ENCODE results near the gene ELAPOR2.
"Not testable (repeated sequence)": the region's sequence is repeated elsewhere in the genome, so short reads cannot be mapped to it uniquely, and the experiment has no call there.

The ELAPOR2 gene

DNA sequence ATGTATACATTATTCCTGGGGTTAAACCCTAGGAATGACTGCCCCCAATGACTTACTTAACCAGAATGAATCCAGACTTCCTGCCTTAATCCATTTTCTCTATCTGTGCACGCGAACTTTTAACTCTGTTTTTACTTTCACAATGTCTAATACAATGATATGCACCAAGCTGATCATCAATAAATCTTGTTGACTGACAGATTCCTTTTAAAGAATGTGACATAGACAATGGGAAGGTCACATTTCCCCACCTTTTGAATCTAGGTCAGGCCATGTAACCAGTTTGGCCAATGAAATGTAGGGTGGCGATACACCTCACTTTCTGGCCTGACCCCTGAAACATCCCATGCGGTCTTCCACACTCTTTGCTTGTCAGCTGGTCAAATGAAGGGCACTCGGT is 23.2 kb upstream of the ELAPOR2 start:
- no peaks in the 10 kb centered on the region for H3K4me1 ChIP-seq (ENCODE audit: control insufficient read depth, insufficient read depth, low read length)
- no peaks in the 10 kb centered on the region for H3K36me3 ChIP-seq (ENCODE audit: control insufficient read depth, insufficient read depth, low read length)
- no peaks in the 10 kb centered on the region for H3K27me3 ChIP-seq (ENCODE audit: control insufficient read depth, insufficient read depth, low read length)
- no peak overlapping the region for H3K4me3 ChIP-seq (ENCODE audit: low read depth, low read length)
- H3K9ac ChIP-seq (ENCODE audit: low read depth, low read length) = no peak overlapping the region
- 0 out of 2 replicates have a peak, but pooled peaks cover 5% of the 10 kb centered on the region for H3K9me3 ChIP-seq (ENCODE audit: control insufficient read depth, insufficient read depth, low read length)
- H3K27ac ChIP-seq (ENCODE audit: low read depth, low read length) = no peak overlapping the region

DNA sequence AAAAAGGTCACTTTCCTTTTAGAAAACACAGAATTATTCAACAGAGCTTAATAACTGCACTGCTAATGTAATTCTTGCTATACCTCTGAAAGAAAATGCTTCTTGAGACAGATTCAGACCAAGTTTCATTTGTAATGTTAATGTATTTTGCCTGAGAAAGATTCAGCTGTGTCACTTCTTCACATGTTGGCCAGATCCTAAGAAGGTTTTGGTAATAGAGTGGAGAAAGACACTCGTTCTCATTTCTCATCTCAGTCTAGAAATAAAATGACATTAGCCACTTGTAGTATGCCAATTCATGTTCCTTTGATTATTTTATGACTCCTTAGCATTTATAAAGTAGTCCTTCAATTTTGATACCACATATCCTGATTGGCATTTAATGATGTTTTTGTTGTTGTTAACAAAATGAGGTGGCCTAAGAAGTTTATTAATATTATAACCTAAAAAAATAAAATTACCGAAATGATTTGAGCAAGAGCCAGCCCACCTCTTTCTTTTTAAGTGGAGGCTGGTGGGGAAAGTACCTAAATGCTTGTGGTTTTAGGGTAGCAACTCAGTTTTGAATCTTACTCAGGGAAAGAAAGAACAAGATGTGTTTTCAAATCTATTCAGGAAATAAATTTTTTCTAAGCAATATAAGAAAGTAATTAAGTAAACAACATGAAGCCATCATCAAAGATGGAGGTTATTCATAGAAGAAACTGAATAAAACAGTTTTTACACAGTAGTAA is 16.4 kb upstream of the ELAPOR2 start:
- Histone ChIP-seq H3K4me1 (ENCODE audit: control insufficient read depth, insufficient read depth, low read length) (no peaks in the 10 kb centered on the region), H3K27ac (ENCODE audit: low read depth, low read length) (no peak overlapping the region), H3K4me3 (ENCODE audit: low read depth, low read length) (no peak overlapping the region), H3K9me3 (ENCODE audit: control insufficient read depth, insufficient read depth, low read length) (no peaks in the 10 kb centered on the region), H3K9ac (ENCODE audit: low read depth, low read length) (no peak overlapping the region), H3K36me3 (ENCODE audit: control insufficient read depth, insufficient read depth, low read length) (no peaks in the 10 kb centered on the region), H3K27me3 (ENCODE audit: control insufficient read depth, insufficient read depth, low read length) (no peaks in the 10 kb centered on the region)

DNA sequence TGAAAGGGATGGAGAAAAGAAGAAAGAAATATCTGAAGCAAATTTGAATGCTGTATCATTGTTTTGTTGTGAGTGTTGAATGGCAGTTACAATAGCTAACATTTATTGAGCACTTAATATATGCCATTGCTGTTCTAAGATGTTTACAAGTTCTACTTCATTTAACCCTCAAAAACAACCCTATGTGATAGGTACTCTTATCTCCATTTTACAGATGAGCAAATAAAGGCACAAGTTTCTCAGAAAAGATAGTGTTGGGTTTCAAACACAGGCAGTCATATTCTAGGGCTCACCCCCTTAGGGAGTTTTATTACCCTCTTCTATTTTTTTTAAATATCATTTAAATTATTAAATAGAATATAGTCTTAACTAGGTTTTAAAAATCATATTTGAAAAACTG is 8.3 kb upstream of the ELAPOR2 start:
- no peak overlapping the region for H3K4me3 ChIP-seq (ENCODE audit: low read depth, low read length)

GRCh38 chr7:87060288-87060537 is 759 bp upstream of the ELAPOR2 start:
- Histone ChIP-seq H3K4me3 (ENCODE audit: low read depth, low read length) (peak overlapping the region; percentile 96), H3K27ac (ENCODE audit: low read depth, low read length) (no peak overlapping the region), H3K9ac (ENCODE audit: low read depth, low read length) (peak overlapping the region; percentile 82)

More for the DNA sequence above, 8.3 kb upstream of the ELAPOR2 start:
- Histone ChIP-seq H3K27me3 (ENCODE audit: control insufficient read depth, insufficient read depth, low read length) (no peaks in the 10 kb centered on the region), H3K27ac (ENCODE audit: low read depth, low read length) (no peak overlapping the region), H3K9me3 (ENCODE audit: control insufficient read depth, insufficient read depth, low read length) (no peaks in the 10 kb centered on the region), H3K9ac (ENCODE audit: low read depth, low read length) (no peak overlapping the region), H3K36me3 (ENCODE audit: control insufficient read depth, insufficient read depth, low read length) (no peaks in the 10 kb centered on the region), H3K4me1 (ENCODE audit: control insufficient read depth, insufficient read depth, low read length) (no peaks in the 10 kb centered on the region)

GRCh38 chr7:87058744-87059524 is 520 bp downstream of the ELAPOR2 start:
- H3K27ac ChIP-seq (ENCODE audit: low read depth, low read length) = peak overlapping the region; percentile 33
- H3K9ac ChIP-seq (ENCODE audit: low read depth, low read length) = no peak overlapping the region
- no peaks in the 10 kb centered on the region for H3K9me3 ChIP-seq (ENCODE audit: control insufficient read depth, insufficient read depth, low read length)
- peaks cover 13% of the 10 kb centered on the region; the same call in 1 of the 2 replicates for H3K4me1 ChIP-seq (ENCODE audit: control insufficient read depth, insufficient read depth, low read length)
- H3K27me3 ChIP-seq (ENCODE audit: control insufficient read depth, insufficient read depth, low read length) = peaks cover 12% of the 10 kb centered on the region
- no peaks in the 10 kb centered on the region for H3K36me3 ChIP-seq (ENCODE audit: control insufficient read depth, insufficient read depth, low read length)
- peak overlapping the region; percentile 96 for H3K4me3 ChIP-seq (ENCODE audit: low read depth, low read length)

More at GRCh38 chr7:87060288-87060537, 759 bp upstream of the ELAPOR2 start:
- no peaks in the 10 kb centered on the region for H3K9me3 ChIP-seq (ENCODE audit: control insufficient read depth, insufficient read depth, low read length)
- H3K4me1 ChIP-seq (ENCODE audit: control insufficient read depth, insufficient read depth, low read length) = peaks cover 13% of the 10 kb centered on the region; the same call in 1 of the 2 replicates
- peaks cover 12% of the 10 kb centered on the region for H3K27me3 ChIP-seq (ENCODE audit: control insufficient read depth, insufficient read depth, low read length)
- no peaks in the 10 kb centered on the region for H3K36me3 ChIP-seq (ENCODE audit: control insufficient read depth, insufficient read depth, low read length)

GRCh38 chr7:87057210-87057609 is 2.2 kb downstream of the ELAPOR2 start:
- Histone ChIP-seq H3K4me1 (ENCODE audit: control insufficient read depth, insufficient read depth, low read length) (peaks cover 13% of the 10 kb centered on the region; the same call in 1 of the 2 replicates), H3K4me3 (ENCODE audit: low read depth, low read length) (no peak overlapping the region), H3K36me3 (ENCODE audit: control insufficient read depth, insufficient read depth, low read length) (no peaks in the 10 kb centered on the region), H3K9me3 (ENCODE audit: control insufficient read depth, insufficient read depth, low read length) (no peaks in the 10 kb centered on the region), H3K27me3 (ENCODE audit: control insufficient read depth, insufficient read depth, low read length) (peaks cover 12% of the 10 kb centered on the region), H3K9ac (ENCODE audit: low read depth, low read length) (no peak overlapping the region), H3K27ac (ENCODE audit: low read depth, low read length) (no peak overlapping the region)

- Histone ChIP-seq H3K4me3 (ENCODE audit: low read depth, low read length) (no peak overlapping the region), H3K9ac (ENCODE audit: low read depth, low read length) (no peak overlapping the region), H3K4me1 (ENCODE audit: control insufficient read depth, insufficient read depth, low read length) (peaks cover 13% of the 10 kb centered on the region; the same call in 1 of the 2 replicates), H3K27me3 (ENCODE audit: control insufficient read depth, insufficient read depth, low read length) (peaks cover 12% of the 10 kb centered on the region), H3K36me3 (ENCODE audit: control insufficient read depth, insufficient read depth, low read length) (no peaks in the 10 kb centered on the region), H3K27ac (ENCODE audit: low read depth, low read length) (no peak overlapping the region), H3K9me3 (ENCODE audit: control insufficient read depth, insufficient read depth, low read length) (no peaks in the 10 kb centered on the region)
Observed at GRCh38 chr7:87056346-87056745, 3.1 kb downstream of the ELAPOR2 start.

GRCh38 chr7:87048839-87049238 is 10.6 kb downstream of the ELAPOR2 start:
- Histone ChIP-seq H3K9me3 (ENCODE audit: control insufficient read depth, insufficient read depth, low read length) (no peaks in the 10 kb centered on the region), H3K27me3 (ENCODE audit: control insufficient read depth, insufficient read depth, low read length) (no peaks in the 10 kb centered on the region), H3K36me3 (ENCODE audit: control insufficient read depth, insufficient read depth, low read length) (no peaks in the 10 kb centered on the region), H3K4me1 (ENCODE audit: control insufficient read depth, insufficient read depth, low read length) (no peaks in the 10 kb centered on the region), H3K27ac (ENCODE audit: low read depth, low read length) (no peak overlapping the region), H3K9ac (ENCODE audit: low read depth, low read length) (no peak overlapping the region), H3K4me3 (ENCODE audit: low read depth, low read length) (no peak overlapping the region)

GRCh38 chr7:87046456-87046855 is 13.0 kb downstream of the ELAPOR2 start:
- H3K9me3 ChIP-seq (ENCODE audit: control insufficient read depth, insufficient read depth, low read length) = no peaks in the 10 kb centered on the region
- no peaks in the 10 kb centered on the region for H3K36me3 ChIP-seq (ENCODE audit: control insufficient read depth, insufficient read depth, low read length)
- no peak overlapping the region for H3K9ac ChIP-seq (ENCODE audit: low read depth, low read length)
- no peaks in the 10 kb centered on the region for H3K4me1 ChIP-seq (ENCODE audit: control insufficient read depth, insufficient read depth, low read length)
- H3K27ac ChIP-seq (ENCODE audit: low read depth, low read length) = no peak overlapping the region
- no peaks in the 10 kb centered on the region for H3K27me3 ChIP-seq (ENCODE audit: control insufficient read depth, insufficient read depth, low read length)
- H3K4me3 ChIP-seq (ENCODE audit: low read depth, low read length) = no peak overlapping the region

DNA sequence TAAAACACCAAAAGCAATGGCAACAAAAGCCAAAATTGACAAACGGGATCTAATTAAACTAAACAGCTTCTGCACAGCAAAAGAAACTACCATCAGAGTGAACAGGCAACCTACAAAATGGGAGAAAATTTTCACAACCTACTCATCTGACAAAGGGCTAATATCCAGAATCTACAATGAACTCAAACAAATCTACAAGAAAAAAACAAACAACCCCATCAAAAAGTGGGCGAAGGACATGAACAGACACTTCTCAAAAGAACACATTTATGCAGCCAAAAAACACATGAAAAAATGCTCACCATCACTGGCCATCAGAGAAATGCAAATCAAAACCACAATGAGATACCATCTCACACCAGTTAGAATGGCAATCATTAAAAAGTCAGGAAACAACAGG is 14.7 kb downstream of the ELAPOR2 start:
- H3K9me3 ChIP-seq (ENCODE audit: control insufficient read depth, insufficient read depth, low read length); H3K27me3 ChIP-seq (ENCODE audit: control insufficient read depth, insufficient read depth, low read length); H3K4me3 ChIP-seq (ENCODE audit: low read depth, low read length); H3K27ac ChIP-seq (ENCODE audit: low read depth, low read length); H3K4me1 ChIP-seq (ENCODE audit: control insufficient read depth, insufficient read depth, low read length); H3K9ac ChIP-seq (ENCODE audit: low read depth, low read length); H3K36me3 ChIP-seq (ENCODE audit: control insufficient read depth, insufficient read depth, low read length): not testable (repeated sequence)

DNA sequence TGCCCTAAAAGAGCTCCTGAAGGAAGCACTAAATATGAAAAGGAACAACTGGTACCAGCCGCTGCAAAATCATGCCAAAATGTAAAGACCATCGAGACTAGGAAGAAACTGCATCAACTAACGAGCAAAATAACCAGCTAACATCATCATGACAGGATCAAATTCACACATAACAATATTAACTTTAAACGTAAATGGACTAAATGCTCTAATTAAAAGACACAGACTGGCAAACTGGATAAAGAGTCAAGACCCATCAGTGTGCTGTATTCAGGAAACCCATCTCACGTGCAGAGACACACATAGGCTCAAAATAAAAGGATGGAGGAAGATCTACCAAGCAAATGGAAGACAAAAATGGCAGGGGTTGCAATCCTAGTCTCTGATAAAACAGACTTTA is 17.9 kb downstream of the ELAPOR2 start:
- H3K27me3 ChIP-seq (ENCODE audit: control insufficient read depth, insufficient read depth, low read length); H3K9me3 ChIP-seq (ENCODE audit: control insufficient read depth, insufficient read depth, low read length); H3K9ac ChIP-seq (ENCODE audit: low read depth, low read length); H3K27ac ChIP-seq (ENCODE audit: low read depth, low read length); H3K36me3 ChIP-seq (ENCODE audit: control insufficient read depth, insufficient read depth, low read length); H3K4me3 ChIP-seq (ENCODE audit: low read depth, low read length): not testable (repeated sequence)
- H3K4me1 ChIP-seq (ENCODE audit: control insufficient read depth, insufficient read depth, low read length) = 0 out of 2 replicates have a peak, but pooled peaks cover 11% of the 10 kb centered on the region

Measured in HUES48 (cell line).